ENCODE data around the gene BMP10.
"Not testable (repeated sequence)": the region's sequence is repeated elsewhere in the genome, so short reads cannot be mapped to it uniquely, and the experiment has no call there.

BMP10 gene

GRCh38 chr2:68871159-68871764 lies at the start of gene BMP10:
Gene BMP10 (minus strand): TSS chr2:68871397. CDS start chr2:68871358, 39 bp downstream.
- DNase-seq (ENCODE audit: low read depth): no peak

GRCh38 chr2:68920481-68921170 lies 49.4 kb upstream of the BMP10 start:
- DNase-seq (ENCODE audit: low read depth): no peak

GRCh38 chr2:68918497-68918896 lies 47.3 kb upstream of the BMP10 start:
- no peak for DNase-seq (ENCODE audit: low read depth)

GRCh38 chr2:68917034-68917718 lies 46.0 kb upstream of the BMP10 start:
- DNase-seq (ENCODE audit: low read depth): no peak

- no peak for DNase-seq (ENCODE audit: low read depth)
These were observed 45.0 kb upstream of the BMP10 start for GRCh38 chr2:68916226-68916625.

GRCh38 chr2:68915393-68915792 lies 44.2 kb upstream of the BMP10 start:
- no peak for DNase-seq (ENCODE audit: low read depth)

- no peak for DNase-seq (ENCODE audit: low read depth)
These were observed 42.2 kb upstream of the BMP10 start for GRCh38 chr2:68913359-68913758.

GRCh38 chr2:68912732-68913131 lies 41.5 kb upstream of the BMP10 start:
- DNase-seq (ENCODE audit: low read depth): no peak

- DNase-seq (ENCODE audit: low read depth): no peak
These were observed 40.9 kb upstream of the BMP10 start for GRCh38 chr2:68912111-68912510.

- DNase-seq (ENCODE audit: low read depth): no peak
These were observed 40.5 kb upstream of the BMP10 start for GRCh38 chr2:68911709-68912108.

- DNase-seq (ENCODE audit: low read depth): no peak
These were observed 40.0 kb upstream of the BMP10 start for GRCh38 chr2:68911246-68911645.

- peak; percentile 72 for DNase-seq (ENCODE audit: low read depth)
These were observed 38.8 kb upstream of the BMP10 start for GRCh38 chr2:68909793-68910674.

GRCh38 chr2:68908392-68908970 lies 37.3 kb upstream of the BMP10 start:
- peak; percentile 71 for DNase-seq (ENCODE audit: low read depth)

GRCh38 chr2:68907920-68908253 lies 36.7 kb upstream of the BMP10 start:
- DNase-seq (ENCODE audit: low read depth): no peak

GRCh38 chr2:68907232-68907919 lies 36.2 kb upstream of the BMP10 start:
- DNase-seq (ENCODE audit: low read depth): no peak

GRCh38 chr2:68906716-68907115 lies 35.5 kb upstream of the BMP10 start:
- no peak for DNase-seq (ENCODE audit: low read depth)

- DNase-seq (ENCODE audit: low read depth): no peak
These were observed 33.9 kb upstream of the BMP10 start for GRCh38 chr2:68905116-68905515.

- no peak for DNase-seq (ENCODE audit: low read depth)
These were observed 30.4 kb upstream of the BMP10 start for GRCh38 chr2:68901561-68901960.

GRCh38 chr2:68901199-68901514 lies 30.0 kb upstream of the BMP10 start:
- DNase-seq (ENCODE audit: low read depth): no peak

- no peak for DNase-seq (ENCODE audit: low read depth)
These were observed 29.4 kb upstream of the BMP10 start for GRCh38 chr2:68900496-68901198.

- not testable (repeated sequence) for DNase-seq (ENCODE audit: low read depth)
These were observed 24.8 kb upstream of the BMP10 start for GRCh38 chr2:68895981-68896380.
